Endothelial cell (in vitro differentiated cells): ENCODE measurements around the gene DYRK4. TPM values are rescaled to one million over a fixed set of nuclear protein-coding genes. Genes with fewer than 3 reads are reported as not detected.

Experiments used
- total RNA-seq: library from RNA; stranded (reverse); fragmentation: NEBNext Ultra II Directional; extraction: Animal tissue kit (Norgen Biotek cat#: 25700); gene quantifications from one replicate; pipeline ENCODE4 v1.2.1, GENCODE V29; 2021; ENCODE audit not compliant: unreplicated experiment

Gene DYRK4
- total RNA-seq, 1 donor from 2014 or later, result 188 TPM

Other genes starting within 250 kb of the DYRK4 start
- 21.9 TPM for gene TIGAR, start 241.0 kb upstream of the DYRK4 start, total RNA-seq
- gene FGF23, start 182.5 kb upstream of the DYRK4 start, total RNA-seq, result not detected
- not detected for gene FGF6, start 116.4 kb upstream of the DYRK4 start, total RNA-seq
- 12.5 TPM for gene RAD51AP1, start 23.3 kb upstream of the DYRK4 start, total RNA-seq
- 1.8 TPM for gene AKAP3, start 86.8 kb downstream of the DYRK4 start, total RNA-seq
- 96.7 TPM for gene NDUFA9, start 86.9 kb downstream of the DYRK4 start, total RNA-seq
- 31.6 TPM for gene GALNT8, start 158.2 kb downstream of the DYRK4 start, total RNA-seq